Stimulated activated CD8-positive, alpha-beta memory T cell treated with anti-CD3 and anti-CD28 coated beads, Interleukin-15, amount 100 ng/mL, for 1 hour (primary cell): ENCODE data around the gene CDKL1.
"Not testable (repeated sequence)": the region's sequence is repeated elsewhere in the genome, so short reads cannot be mapped to it uniquely, and the experiment has no call there.

Source experiments
- DNase-seq: peaks from one replicate; pipeline ENCODE4 v3.0.0-alpha.2; 2020; ENCODE audit warnings: low read depth

CDKL1 gene

DNA sequence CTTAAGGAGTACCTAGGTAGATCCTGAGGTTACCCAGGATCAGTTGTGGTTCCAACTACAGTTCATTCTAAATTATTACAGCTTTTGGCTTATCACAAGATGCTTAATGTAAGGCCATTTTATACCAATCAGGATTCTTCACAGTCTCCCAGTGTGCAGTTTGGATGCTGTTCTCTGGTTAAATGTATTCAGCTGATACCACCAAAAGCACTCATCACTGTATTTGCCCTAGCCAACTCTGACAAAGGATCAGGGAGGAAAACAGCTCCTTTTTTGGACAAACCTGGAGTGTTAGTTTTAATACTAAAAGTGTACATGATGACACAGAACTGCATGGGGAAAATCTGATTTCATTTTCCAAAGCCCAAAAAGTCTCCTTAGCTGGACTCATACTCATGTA, 65.1 kb downstream of the CDKL1 start:
- DNase-seq, result no peak

DNA sequence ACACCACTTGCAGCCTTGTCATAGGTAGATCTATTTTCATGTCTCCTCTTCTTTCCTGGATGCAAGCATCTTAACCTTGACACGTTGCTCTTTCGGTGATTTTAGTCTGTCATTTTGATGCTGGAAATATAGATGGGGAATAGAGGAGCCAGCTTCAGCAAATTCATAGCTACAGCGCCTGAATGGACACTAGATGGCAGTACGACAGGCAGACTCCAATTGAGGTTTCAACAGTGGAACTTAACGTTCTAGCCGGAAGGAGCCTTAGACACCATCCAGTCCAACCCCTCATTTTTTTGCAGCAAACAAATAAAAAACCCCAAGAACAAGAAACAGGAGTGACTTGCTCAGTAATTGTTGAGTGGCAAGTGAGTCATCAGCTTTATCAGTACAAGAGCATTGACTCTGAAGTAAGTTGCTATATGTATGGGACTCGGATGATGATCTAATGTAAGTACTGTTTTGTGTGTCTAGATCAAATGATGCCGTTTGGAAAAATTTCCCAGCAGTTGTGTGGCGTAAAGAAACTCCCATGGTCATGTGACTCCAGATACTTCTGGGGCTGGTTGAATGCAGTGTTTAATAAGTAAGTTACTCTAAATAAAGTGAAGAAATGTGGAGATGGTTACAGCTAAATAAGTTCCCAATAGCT, 75.5 kb downstream of the CDKL1 start:
- DNase-seq, result peak; percentile 39

DNA sequence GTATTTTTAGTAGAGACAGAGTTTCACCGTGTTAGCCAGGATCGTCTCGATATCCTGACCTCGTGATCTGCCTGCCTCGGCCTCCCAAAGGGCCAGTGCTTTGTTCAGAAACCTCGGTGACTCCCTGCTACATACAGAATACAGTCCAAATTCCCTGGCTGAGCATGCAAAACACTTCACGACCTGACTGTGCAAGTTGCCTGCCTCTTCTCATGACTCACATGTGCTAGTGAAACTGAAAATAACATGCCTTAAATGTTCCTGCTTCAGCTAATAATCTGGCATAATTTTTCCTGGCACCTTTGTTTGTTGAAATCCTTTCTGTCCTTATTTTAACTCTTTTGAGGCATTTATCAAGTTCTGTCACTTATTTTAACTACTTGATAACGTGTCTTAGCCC, 76.4 kb downstream of the CDKL1 start:
- no peak for DNase-seq

DNA sequence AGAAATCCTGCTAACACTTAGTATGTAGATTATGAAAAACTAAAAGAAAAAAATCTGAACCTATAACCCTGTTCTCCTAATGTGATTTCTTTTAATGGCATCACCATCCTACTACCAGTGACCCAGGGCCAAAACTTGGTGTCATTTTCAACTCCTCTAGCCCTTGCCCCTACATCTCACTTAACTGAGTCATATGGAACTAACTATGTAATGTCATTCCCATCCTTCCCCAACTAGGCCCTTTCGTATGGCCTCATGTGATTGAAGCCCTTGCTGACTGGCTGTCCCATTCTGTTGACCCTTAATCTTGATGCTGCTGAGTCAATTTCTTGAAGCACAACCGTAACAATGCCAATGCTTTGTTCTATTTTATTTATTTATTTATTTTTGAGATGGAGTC, 77.0 kb downstream of the CDKL1 start:
- no peak for DNase-seq

DNA sequence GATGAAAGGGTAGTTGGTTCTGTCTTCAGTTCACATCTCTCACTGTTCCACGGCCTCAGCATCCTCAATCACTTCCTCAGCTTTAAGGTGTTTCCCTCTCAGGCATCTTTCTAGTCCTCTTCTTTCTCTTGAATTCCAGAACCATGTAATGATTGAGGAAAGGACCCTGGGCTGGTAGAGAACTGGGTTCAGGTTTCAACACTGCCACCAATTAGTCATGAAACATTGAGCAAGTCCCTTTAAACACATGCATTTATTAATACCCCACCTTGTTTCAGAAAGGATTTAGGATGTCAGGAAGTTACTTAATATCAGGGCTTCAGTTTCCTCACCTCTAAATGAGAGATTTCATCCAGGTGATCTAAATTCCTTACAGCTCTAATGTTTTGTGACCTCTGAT, 77.4 kb downstream of the CDKL1 start:
- DNase-seq, result no peak

DNA sequence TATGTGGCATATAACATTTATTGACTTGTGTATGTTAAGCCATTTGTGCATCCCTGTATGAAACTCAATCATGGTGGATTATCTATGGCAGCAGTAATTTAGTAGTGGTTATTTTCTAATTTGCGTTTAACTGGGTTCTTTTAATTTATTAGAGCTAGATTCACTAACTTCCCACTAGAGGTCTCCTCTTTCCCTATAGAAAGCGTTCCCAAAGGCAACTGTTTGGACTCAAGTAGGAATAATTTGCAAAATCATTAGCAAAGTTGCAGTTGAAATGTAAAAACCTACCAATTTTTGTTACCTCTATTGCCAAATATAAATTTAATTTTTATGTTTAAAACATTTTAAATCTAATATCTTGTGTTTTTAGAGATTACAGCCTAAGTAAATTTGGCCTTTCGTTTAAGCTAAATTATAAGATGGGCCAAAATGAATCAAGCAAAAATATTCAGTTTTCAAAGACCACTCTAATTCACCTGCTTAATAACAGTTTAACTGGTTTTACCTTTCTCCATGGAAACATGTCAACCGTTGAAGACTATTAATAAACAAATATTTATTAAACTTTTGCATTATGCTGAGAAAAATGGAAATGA, 78.6 kb downstream of the CDKL1 start:
- no peak for DNase-seq

DNA sequence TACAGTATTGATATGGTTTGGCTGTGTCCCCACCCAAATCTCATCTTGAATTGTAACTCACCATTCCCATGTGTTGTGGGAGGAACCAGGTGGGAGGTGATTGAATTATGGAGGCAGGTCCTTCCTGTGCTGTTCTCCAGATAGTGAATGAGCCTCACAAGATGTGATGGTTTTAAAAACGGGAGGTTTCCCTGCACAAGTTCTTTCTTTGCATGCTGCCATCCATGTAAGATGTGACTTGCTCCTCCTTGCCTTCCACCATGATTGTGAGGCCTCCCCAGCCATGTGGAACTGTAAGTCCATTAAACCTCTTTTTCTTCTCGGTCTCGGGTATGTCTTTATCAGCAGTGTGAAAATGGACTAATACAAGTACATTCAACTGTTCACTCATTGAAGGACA, 82.6 kb downstream of the CDKL1 start:
- DNase-seq, result not testable (repeated sequence)

DNA sequence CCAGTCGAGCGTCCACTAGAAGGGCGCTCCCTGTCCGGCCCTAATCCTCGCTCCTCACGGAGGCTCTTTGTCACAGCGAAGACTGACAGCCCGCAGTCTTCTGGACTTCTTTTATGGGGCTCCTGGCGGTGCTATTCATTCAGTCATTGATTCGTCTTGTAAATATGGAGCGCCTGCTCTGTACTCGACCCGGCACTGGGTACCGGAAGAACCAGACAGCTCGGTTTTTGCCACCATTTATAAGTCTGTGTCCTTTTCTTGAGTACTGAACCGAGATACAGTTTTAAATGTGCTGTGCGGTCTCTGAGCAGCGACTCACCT, 84.0 kb downstream of the CDKL1 start:
- DNase-seq, result no peak

DNA sequence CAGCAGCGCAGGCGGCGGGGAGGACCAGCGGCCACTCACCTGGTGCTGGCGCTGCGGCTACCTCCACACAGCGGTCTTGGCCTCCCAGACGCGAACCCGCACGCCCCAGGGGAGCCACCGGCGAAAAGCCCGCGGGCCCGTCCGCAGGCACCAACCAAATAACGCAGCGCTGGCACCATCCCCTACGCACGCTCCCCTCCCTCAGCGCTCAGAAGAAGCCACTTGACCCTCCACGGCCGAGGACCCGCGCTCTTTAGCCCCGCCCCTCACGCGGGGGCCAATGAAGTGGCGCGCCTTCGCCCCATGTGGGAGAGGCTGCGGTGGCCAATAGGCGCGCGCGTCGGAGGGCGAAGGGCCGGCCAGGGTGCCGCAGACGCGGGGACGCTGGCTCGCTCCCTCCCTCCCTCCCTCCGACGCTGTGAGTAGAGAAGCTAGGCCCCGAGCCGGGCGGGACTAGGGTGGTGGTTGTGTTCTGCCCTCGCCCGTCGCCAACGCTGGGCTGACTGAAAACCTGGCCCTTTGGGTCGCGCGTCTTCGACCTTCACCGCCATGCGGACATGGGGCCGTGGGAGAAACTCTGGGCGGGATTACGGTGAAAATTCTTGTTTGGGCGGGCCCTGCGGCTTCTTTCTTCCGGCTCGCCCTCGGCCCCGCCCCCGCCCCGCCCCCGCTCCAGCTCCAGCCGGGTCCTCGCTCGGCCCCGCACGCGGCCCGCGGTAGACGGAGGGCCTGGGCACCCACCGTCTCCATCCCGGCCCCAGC, 84.5 kb downstream of the CDKL1 start, which contains the start of the genes DMAC2L and L2HGDH:
DMAC2L (plus strand) TSS at position 353 of the 762 bp plus-strand sequence. CDS start 9,164 bp downstream, outside the sequence.
L2HGDH (minus strand) TSS at position 258 of the 762 bp plus-strand sequence; CDS start at position 179, 79 bp downstream.
- peak; percentile 68 for DNase-seq

DNA sequence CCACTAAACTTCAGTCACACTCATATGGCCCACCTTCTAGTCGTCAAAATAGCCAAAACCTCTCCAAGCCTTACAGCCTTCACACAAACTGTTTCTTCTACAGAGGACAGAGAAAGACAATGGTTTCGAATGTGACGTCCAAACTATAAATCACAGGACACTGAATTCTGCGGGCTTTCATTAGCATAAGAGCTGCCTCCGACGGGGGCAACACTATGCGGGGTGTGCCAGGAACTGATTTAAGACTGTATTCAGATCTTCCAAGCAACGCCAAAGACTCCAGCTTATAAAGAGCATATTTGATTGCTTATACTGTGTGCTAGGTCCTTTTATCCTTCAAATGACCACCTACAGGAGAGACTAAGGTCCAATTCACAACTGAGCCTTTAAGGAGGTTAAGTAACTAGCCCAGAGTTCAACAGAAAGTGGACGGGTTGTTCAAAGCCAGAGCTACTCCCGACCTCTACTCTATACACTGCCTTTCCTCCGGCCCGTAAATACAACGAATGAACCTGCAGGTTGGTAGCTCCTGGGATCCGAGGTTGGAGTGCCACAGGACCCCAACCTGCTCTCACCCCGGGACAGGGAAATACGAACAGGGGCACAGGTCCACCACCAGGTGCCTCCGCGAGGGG, 85.2 kb downstream of the CDKL1 start:
- DNase-seq, result no peak

DNA sequence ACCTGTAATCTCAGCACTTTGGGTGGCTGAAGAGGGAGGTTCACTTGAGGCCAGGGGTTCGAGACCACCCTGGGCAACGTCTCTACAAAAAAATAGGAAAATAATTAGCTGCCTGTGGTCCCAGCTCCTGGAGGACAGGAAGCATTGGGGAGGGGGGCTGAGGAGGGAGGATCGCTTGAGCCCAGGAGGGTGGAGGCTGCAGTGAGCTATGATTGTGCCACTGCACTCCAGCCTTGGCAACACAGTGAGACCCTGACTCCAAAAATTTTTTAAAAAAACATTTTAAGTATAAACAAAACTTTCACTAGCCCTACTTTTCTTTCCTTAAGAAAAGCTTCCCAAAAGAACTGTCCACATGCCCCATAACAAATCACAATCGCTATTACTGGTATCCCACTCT, 86.2 kb downstream of the CDKL1 start:
- DNase-seq, result no peak

DNA sequence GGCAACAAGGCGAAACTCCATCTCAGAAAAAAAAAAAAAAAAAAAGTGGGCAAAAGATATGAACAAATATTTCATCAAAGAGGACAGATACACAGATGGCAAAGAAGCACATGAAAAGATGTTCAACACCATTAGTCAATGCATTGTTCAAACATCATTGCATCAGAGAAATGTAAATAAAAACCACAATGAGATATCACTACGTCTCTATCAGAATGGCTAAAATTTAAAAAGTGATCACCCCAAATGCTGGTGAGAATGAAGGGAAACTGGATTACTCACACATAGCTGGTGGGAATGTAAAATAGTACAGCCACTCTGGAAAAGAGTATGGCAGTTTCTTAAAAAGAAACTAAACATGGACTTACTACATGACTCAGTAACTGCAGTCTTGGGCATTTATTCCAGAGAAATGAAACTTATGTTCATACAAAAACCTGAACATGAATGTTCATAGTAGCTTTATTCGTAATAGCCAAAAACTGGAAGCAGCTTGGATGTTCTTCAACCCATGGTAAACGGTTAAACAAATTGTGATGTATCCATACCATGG, 88.2 kb downstream of the CDKL1 start:
- DNase-seq, result no peak

DNA sequence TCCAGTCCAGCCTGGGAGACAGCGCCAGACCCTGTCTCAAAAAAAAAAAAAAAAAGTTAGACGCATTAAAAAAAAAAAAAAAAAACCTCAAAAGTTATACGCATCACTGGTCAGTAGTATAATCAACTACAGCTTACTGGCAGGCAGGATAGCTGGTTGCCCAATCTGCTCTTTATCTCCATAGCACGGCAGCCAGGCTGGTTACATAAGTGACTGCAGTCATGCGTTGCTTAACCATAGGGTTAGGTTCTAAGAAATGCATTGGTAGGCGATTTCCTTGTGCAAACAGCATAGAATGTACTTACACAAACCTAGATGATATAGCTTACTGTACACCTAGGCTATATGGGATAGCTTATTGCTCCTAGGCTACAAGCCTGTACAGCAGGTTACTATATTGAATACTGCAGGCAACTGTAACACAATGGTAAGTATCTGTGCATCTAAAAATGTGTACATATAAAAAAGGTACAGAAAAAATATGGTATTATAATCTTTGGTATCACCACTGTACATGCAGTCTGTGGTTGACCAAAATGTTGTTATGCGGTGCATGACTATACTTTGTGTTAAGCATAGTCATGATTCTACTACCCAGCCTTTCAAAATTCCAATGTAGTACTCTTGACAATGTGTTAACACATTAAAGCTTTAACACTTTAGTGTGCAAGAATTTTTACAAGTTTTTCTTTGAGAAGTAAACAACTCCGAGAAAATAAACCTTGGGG, 92.8 kb downstream of the CDKL1 start:
- DNase-seq, result no peak

DNA sequence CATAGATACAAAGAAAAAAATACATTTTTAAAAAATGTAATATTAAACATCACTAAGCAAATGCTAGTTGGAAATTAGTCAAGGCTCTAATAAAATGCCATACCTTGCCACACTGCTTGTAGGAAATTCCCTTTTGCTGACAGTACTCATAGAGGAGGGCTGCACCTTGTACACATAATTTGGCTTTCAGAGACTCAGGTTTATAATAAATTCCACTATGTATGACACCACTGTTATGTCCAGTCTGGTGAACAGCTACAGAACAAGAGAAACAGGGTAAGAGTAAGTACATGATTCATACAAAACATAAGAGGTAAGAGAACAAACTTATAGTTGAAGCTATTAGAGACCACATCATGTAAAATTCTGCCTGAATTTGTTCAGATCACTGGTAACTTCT, 94.8 kb downstream of the CDKL1 start:
- DNase-seq, result no peak

DNA sequence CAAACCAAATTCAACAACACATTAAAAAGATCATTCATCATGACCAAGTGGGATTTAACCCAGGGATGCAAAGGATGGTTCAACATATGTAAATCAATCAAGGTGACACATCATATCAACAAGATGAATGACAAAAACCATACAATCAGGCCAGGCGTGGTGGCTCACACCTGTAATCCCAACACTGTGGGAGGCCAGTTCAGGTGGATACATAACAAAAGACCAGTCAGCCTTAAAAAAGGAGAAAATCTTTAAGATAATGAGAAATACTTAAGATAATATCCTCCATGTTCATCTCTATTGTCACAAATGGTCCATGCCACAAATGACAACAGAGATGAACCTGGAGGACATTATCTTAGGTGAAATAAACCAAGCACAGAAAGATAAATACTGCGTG, 97.1 kb downstream of the CDKL1 start:
- DNase-seq, result no peak

DNA sequence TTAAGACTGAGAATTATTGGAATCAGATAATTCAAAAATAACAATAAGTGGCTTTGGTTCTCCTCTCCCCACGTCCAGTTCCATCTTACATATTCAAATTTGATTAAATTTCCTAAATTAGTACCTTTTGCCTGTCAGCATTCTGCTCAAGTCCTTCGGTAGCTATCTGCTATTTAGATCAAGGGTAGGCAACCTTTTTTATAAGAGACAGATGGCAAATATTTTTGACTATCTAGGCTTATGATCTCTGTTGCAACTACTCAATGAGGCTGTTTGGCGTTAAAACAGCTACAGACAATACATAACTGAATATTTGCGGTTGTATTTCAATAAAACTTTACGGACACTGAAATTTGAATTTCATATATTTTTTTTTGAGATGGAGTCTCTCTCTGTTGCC, 106.4 kb downstream of the CDKL1 start:
- no peak for DNase-seq

DNA sequence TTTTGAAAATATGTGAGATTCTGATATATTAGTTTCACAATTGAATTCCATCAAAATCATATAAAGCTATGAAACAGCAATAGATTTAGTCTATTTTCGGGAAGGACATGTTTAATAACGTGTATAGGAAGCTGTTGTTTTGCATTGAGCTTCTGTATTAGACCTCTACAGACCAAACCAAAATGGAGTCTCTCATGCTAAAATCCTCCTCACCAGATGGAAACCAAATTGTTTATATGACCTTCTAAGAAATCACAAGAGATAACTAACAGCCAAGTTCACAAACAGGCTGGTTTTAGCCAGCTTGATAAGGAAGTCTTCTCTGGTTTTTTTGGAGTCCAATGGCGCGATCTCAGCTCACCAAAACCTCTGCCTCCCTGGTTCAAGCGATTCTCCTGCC, 108.5 kb downstream of the CDKL1 start:
- DNase-seq, result no peak

DNA sequence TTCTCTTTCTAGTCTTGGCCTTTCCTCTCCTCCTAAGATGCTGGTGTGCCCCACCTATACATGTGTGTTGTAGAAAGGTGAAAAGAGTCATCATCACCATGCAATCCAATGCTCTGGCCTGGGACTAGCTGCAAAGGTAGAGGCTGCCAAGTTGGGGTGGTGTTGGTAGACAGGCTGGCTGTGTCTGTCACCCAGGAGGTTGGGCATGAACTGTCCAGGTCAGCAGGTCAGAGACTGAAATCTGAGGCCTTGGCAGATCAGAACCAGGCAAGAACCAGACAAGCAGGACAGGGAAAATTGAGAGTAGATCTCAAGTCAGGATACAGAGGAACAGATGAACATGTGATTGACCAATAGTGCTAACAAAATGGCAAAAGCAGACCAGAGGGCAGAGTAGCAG, 110.8 kb downstream of the CDKL1 start:
- no peak for DNase-seq
